Vagina (tissue), 2 donors: ENCODE measurements around the gene WEE1. TPM values are rescaled to one million over a fixed set of nuclear protein-coding genes. Genes with fewer than 3 reads are reported as not detected.
A peak's percentile ranks its signal among the peaks of the same experiment; 100 is the strongest.

Source experiments
- DNase-seq, 2 donors: peaks; one replicate each; pipeline ENCODE4 v3.0.0-alpha.2; 2017; ENCODE audit errors: extremely low spot score in 2 of 2
- H3K27ac ChIP-seq: fragments of 200-600 bp; sonication (generic); one replicate; pipeline ENCODE4 v1.5.1; 2019
- H3K27me3 ChIP-seq: fragments of 200-600 bp; sonication (generic); one replicate; pipeline ENCODE4 v1.5.1; 2019
- H3K36me3 ChIP-seq, 2 donors: fragments of 200-600 bp; sonication (generic); one replicate each; pipeline ENCODE4 v1.5.1; 2017 to 2019
- H3K4me1 ChIP-seq: fragments of 200-600 bp; sonication (generic); one replicate; pipeline ENCODE4 v1.5.1; 2019
- H3K4me3 ChIP-seq, 2 donors: fragments of 200-600 bp; sonication (generic); 1 replicate in 1 of 2; 2 replicates in 1 of 2; pipeline ENCODE4 v1.5.1; 2016 to 2019
- H3K9me3 ChIP-seq: fragments of 200-600 bp; sonication (generic); one replicate; pipeline ENCODE4 v1.5.1; 2019
- POLR2A ChIP-seq, 2 donors: fragments of 450-650 bp; IDR thresholded peaks; one replicate each; pipeline ENCODE4 v1.6.1; 2017; ENCODE audit warnings: antibody characterized with exemption in 2 of 2, mild to moderate bottlenecking in 2 of 2, moderate library complexity in 2 of 2
- POLR2AphosphoS5 ChIP-seq, 2 donors: sonication (generic); formaldehyde crosslinking; IDR thresholded peaks; one replicate each; pipeline ENCODE4 v1.9.0; 2017; ENCODE audit warnings: antibody characterized with exemption in 2 of 2, mild to moderate bottlenecking in 2 of 2, low read depth in 1 of 2; ENCODE audit not compliant: insufficient read depth in 1 of 2
- intact Hi-C: fragments of 100-400 bp; cut with DNase I; formaldehyde crosslinking; loops from one replicate; pipeline ENCODE4 v1.15.1; 2023
- total RNA-seq: library from RNA; depleted of rRNA; stranded (reverse); fragments of >200 nt; gene quantifications from one replicate; pipeline ENCODE4 v1.2.3, GENCODE V29; 2016
- TF ChIP-seq, protein P1 (sequence below), 3 experiments: fragments of 450-650 bp in 2 of 3; fragments of 200-600 bp in 1 of 3; sonication (generic) in 1 of 3; IDR thresholded peaks; one replicate each; pipeline ENCODE4 v1.5.1; 2017 to 2019; ENCODE audit warnings: antibody characterized with exemption in 3 of 3, mild to moderate bottlenecking in 2 of 3, moderate library complexity in 2 of 3

Gene WEE1
- total RNA-seq, 1 donor from 2014 or later, result 22.1 TPM

- Histone ChIP-seq H3K27me3 (no peaks in the 10 kb centered on the region), H3K4me3 (no peak overlapping the region), H3K4me1 (peaks cover 66% of the 10 kb centered on the region), H3K36me3 (no peaks in the 10 kb centered on the region), H3K27ac (peak overlapping the region; percentile 99), H3K9me3 (no peaks in the 10 kb centered on the region)
- TF ChIP-seq POLR2A (IDR thresholded peaks at IDR 0.05) (no peak), POLR2AphosphoS5 (IDR thresholded peaks at IDR 0.05; ENCODE audit: insufficient read depth in 1 of 2, low read depth in 1 of 2) (no peak)
- TF ChIP-seq, protein P1, sequence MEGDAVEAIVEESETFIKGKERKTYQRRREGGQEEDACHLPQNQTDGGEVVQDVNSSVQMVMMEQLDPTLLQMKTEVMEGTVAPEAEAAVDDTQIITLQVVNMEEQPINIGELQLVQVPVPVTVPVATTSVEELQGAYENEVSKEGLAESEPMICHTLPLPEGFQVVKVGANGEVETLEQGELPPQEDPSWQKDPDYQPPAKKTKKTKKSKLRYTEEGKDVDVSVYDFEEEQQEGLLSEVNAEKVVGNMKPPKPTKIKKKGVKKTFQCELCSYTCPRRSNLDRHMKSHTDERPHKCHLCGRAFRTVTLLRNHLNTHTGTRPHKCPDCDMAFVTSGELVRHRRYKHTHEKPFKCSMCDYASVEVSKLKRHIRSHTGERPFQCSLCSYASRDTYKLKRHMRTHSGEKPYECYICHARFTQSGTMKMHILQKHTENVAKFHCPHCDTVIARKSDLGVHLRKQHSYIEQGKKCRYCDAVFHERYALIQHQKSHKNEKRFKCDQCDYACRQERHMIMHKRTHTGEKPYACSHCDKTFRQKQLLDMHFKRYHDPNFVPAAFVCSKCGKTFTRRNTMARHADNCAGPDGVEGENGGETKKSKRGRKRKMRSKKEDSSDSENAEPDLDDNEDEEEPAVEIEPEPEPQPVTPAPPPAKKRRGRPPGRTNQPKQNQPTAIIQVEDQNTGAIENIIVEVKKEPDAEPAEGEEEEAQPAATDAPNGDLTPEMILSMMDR (IDR thresholded peaks at IDR 0.05), result no peak
- no peak for DNase-seq
- intact Hi-C loops, result loop anchor here (5.0 kb wide), 1 partner anchor 41 kb away; no protein-coding TSS in a partner anchor
These were observed 1.7 kb upstream of the WEE1 start for GRCh38 chr11:9571763-9572115.

- intact Hi-C loops, result loop anchor here (5.0 kb wide), 1 partner anchor 38 kb away; no protein-coding TSS in a partner anchor
- TF ChIP-seq POLR2AphosphoS5 (IDR thresholded peaks at IDR 0.05; ENCODE audit: insufficient read depth in 1 of 2, low read depth in 1 of 2) (no peak), POLR2A (IDR thresholded peaks at IDR 0.05) (no peak)
- TF ChIP-seq, protein P1 (IDR thresholded peaks at IDR 0.05), result no peak
- Histone ChIP-seq H3K27ac (peak overlapping the region; percentile 90), H3K36me3 (peaks cover 0 to 6% of the 10 kb centered on the region in 2 donors), H3K27me3 (no peaks in the 10 kb centered on the region), H3K4me3 (peak overlapping the region; percentile 80 to 87), H3K4me1 (peaks cover 63% of the 10 kb centered on the region), H3K9me3 (no peaks in the 10 kb centered on the region)
- DNase-seq, result no peak
These were observed 528 bp downstream of the WEE1 start for GRCh38 chr11:9573775-9574621.

DNA sequence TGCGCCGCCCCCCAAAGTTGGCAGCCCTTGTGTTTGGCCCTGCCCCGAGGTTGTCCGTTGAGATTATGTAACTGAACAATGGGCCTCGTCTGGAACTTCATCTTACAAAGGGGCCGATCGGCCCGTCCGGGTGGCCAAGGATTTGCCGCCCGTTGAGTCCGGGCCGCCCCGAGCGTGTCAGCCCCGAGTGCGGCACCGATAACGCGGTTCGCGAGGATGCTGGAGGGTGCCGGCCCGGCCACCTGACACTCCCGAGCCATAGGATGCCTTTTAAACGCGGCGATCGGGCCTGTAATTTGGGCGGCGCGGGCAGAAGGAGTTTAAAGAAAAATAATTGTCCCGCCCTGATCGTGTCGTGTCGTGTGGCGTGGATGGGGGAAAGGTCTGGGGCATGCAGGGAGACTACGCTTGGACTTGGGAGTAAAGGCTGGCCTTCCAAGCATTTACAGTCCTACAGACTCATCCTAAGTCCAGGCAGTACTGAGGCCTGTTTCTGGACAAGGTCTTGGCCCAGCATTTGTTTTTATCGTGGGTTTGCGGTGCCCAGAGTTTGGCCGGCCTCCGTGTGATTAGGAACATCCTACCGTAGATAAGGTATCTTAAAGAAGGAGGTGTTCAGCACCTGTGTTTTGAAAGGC is 1.3 kb downstream of the WEE1 start:
- peak overlapping the region; percentile 90 for H3K27ac ChIP-seq
- TF ChIP-seq POLR2A (IDR thresholded peaks at IDR 0.05), result no peak
- TF ChIP-seq, protein P1 (IDR thresholded peaks at IDR 0.05), result no peak
- peak in 1 of 2 donors; percentile 49 for TF ChIP-seq POLR2AphosphoS5 (IDR thresholded peaks at IDR 0.05; ENCODE audit: insufficient read depth in 1 of 2, low read depth in 1 of 2)
- peak overlapping the region; percentile 80 to 87 for H3K4me3 ChIP-seq
- H3K4me1 ChIP-seq, result peaks cover 56% of the 10 kb centered on the region
- no peaks in the 10 kb centered on the region for H3K27me3 ChIP-seq
- intact Hi-C loops, result loop anchor here (5.0 kb wide), 1 partner anchor 38 kb away; no protein-coding TSS in a partner anchor
- H3K36me3 ChIP-seq, result peaks cover 0 to 6% of the 10 kb centered on the region in 2 donors
- H3K9me3 ChIP-seq, result no peaks in the 10 kb centered on the region
- DNase-seq, result no peak

GRCh38 chr11:9575260-9576240 is 2.1 kb downstream of the WEE1 start:
- Histone ChIP-seq H3K4me1 (peaks cover 48% of the 10 kb centered on the region), H3K9me3 (no peaks in the 10 kb centered on the region), H3K36me3 (peaks cover 0 to 6% of the 10 kb centered on the region in 2 donors), H3K27me3 (no peaks in the 10 kb centered on the region), H3K4me3 (peak overlapping the region; percentile 80 to 87), H3K27ac (peak overlapping the region; percentile 90)
- intact Hi-C loops, result no loop called here
- no peak for DNase-seq
- TF ChIP-seq POLR2A (IDR thresholded peaks at IDR 0.05), result peak in 1 of 2 donors; percentile 20
- TF ChIP-seq, protein P1 (IDR thresholded peaks at IDR 0.05), result no peak
- TF ChIP-seq POLR2AphosphoS5 (IDR thresholded peaks at IDR 0.05; ENCODE audit: insufficient read depth in 1 of 2, low read depth in 1 of 2), result peak in 1 of 2 donors; percentile 97
